IPS-20b (cell line): Measurements from ENCODE around the gene TMEM72.

Experiments
- H3K27ac ChIP-seq: one replicate; pipeline ENCODE4 v1.5.1; 2013; ENCODE audit warnings: low read length
- H3K27me3 ChIP-seq: 2 replicates; pipeline ENCODE4 v1.6.1; 2013; ENCODE audit warnings: mild to moderate bottlenecking, low read length, inconsistent platforms; ENCODE audit not compliant: insufficient read depth
- H3K36me3 ChIP-seq: 2 replicates; pipeline ENCODE4 v1.6.1; 2013; ENCODE audit warnings: low read depth, mild to moderate bottlenecking, inconsistent platforms, low read length, moderate library complexity; ENCODE audit not compliant: insufficient read depth
- H3K4me1 ChIP-seq: 2 replicates; pipeline ENCODE4 v1.6.1; 2013; ENCODE audit warnings: mild to moderate bottlenecking, control low read depth, inconsistent platforms, low read length, moderate library complexity; ENCODE audit not compliant: insufficient read depth
- H3K4me3 ChIP-seq: 2 replicates; pipeline ENCODE4 v1.5.1; 2013; ENCODE audit warnings: mild to moderate bottlenecking, low read length, inconsistent platforms
- H3K9ac ChIP-seq: 2 replicates; pipeline ENCODE4 v1.6.1; 2013; ENCODE audit warnings: low read depth, mild to moderate bottlenecking, inconsistent platforms, low read length, moderate library complexity
- H3K9me3 ChIP-seq: 2 replicates; pipeline ENCODE4 v1.6.1; 2013; ENCODE audit warnings: mild to moderate bottlenecking, low read depth, low read length, inconsistent platforms; ENCODE audit not compliant: insufficient read depth

The TMEM72 gene

GRCh38 chr10:44891721-44892120 is 19.4 kb upstream of the TMEM72 start:
- no peaks in the 10 kb centered on the region for H3K36me3 ChIP-seq
- no peaks in the 10 kb centered on the region for H3K4me1 ChIP-seq
- no peak overlapping the region for H3K27ac ChIP-seq
- H3K27me3 ChIP-seq: no peaks in the 10 kb centered on the region
- no peak overlapping the region for H3K4me3 ChIP-seq
- no peaks in the 10 kb centered on the region for H3K9me3 ChIP-seq
- no peak overlapping the region for H3K9ac ChIP-seq

- no peak overlapping the region for H3K27ac ChIP-seq
- H3K27me3 ChIP-seq: no peaks in the 10 kb centered on the region
Measured at GRCh38 chr10:44893604-44894468, 17.3 kb upstream of the TMEM72 start.

GRCh38 chr10:44894691-44895090 is 16.4 kb upstream of the TMEM72 start:
- H3K9ac ChIP-seq: no peak overlapping the region
- H3K36me3 ChIP-seq: no peaks in the 10 kb centered on the region
- H3K9me3 ChIP-seq: no peaks in the 10 kb centered on the region
- H3K4me3 ChIP-seq: no peak overlapping the region
- no peak overlapping the region for H3K27ac ChIP-seq
- peaks cover 5% of the 10 kb centered on the region; the same call in 1 of the 2 replicates for H3K4me1 ChIP-seq
- no peaks in the 10 kb centered on the region for H3K27me3 ChIP-seq

More at GRCh38 chr10:44893604-44894468, 17.3 kb upstream of the TMEM72 start:
- Histone ChIP-seq H3K9ac (no peak overlapping the region), H3K4me1 (no peaks in the 10 kb centered on the region; the same call in 1 of the 2 replicates), H3K4me3 (no peak overlapping the region), H3K36me3 (no peaks in the 10 kb centered on the region), H3K9me3 (no peaks in the 10 kb centered on the region)

- no peaks in the 10 kb centered on the region for H3K36me3 ChIP-seq
- no peak overlapping the region for H3K27ac ChIP-seq
- peaks cover 9% of the 10 kb centered on the region; the same call in 1 of the 2 replicates for H3K4me1 ChIP-seq
- H3K4me3 ChIP-seq: no peak overlapping the region
- no peak overlapping the region for H3K9ac ChIP-seq
- H3K9me3 ChIP-seq: no peaks in the 10 kb centered on the region
- H3K27me3 ChIP-seq: no peaks in the 10 kb centered on the region
Measured at GRCh38 chr10:44895280-44895679, 15.9 kb upstream of the TMEM72 start.

- no peak overlapping the region for H3K27ac ChIP-seq
- H3K36me3 ChIP-seq: no peaks in the 10 kb centered on the region
- H3K4me1 ChIP-seq: peaks cover 9% of the 10 kb centered on the region; the same call in 1 of the 2 replicates
- no peak overlapping the region for H3K9ac ChIP-seq
- no peaks in the 10 kb centered on the region for H3K9me3 ChIP-seq
- no peak overlapping the region for H3K4me3 ChIP-seq
- H3K27me3 ChIP-seq: no peaks in the 10 kb centered on the region
Measured at GRCh38 chr10:44897049-44897448, 14.1 kb upstream of the TMEM72 start.

- no peaks in the 10 kb centered on the region for H3K27me3 ChIP-seq
- no peak overlapping the region for H3K27ac ChIP-seq
- no peaks in the 10 kb centered on the region for H3K36me3 ChIP-seq
- H3K9ac ChIP-seq: no peak overlapping the region
- H3K9me3 ChIP-seq: no peaks in the 10 kb centered on the region
- peaks cover 9% of the 10 kb centered on the region; the same call in 1 of the 2 replicates for H3K4me1 ChIP-seq
- H3K4me3 ChIP-seq: no peak overlapping the region
Measured at GRCh38 chr10:44898665-44899064, 12.5 kb upstream of the TMEM72 start.

- Histone ChIP-seq H3K9ac (0 out of 2 replicates have a peak overlapping the region, but pooled peaks have one; percentile 56), H3K27ac (no peak overlapping the region), H3K27me3 (no peaks in the 10 kb centered on the region), H3K36me3 (no peaks in the 10 kb centered on the region), H3K4me3 (no peak overlapping the region), H3K9me3 (no peaks in the 10 kb centered on the region), H3K4me1 (peaks cover 9% of the 10 kb centered on the region; the same call in 1 of the 2 replicates)
Measured at GRCh38 chr10:44899450-44900080, 11.6 kb upstream of the TMEM72 start.

- no peaks in the 10 kb centered on the region for H3K9me3 ChIP-seq
- no peak overlapping the region for H3K9ac ChIP-seq
- H3K4me1 ChIP-seq: peaks cover 13% of the 10 kb centered on the region; the same call in 1 of the 2 replicates
- H3K27me3 ChIP-seq: no peaks in the 10 kb centered on the region
- no peak overlapping the region for H3K4me3 ChIP-seq
- H3K36me3 ChIP-seq: no peaks in the 10 kb centered on the region
- H3K27ac ChIP-seq: no peak overlapping the region
Measured at GRCh38 chr10:44902941-44903545, 8.1 kb upstream of the TMEM72 start.

GRCh38 chr10:44906486-44906885 is 4.7 kb upstream of the TMEM72 start:
- no peaks in the 10 kb centered on the region for H3K9me3 ChIP-seq
- H3K27me3 ChIP-seq: 0 out of 2 replicates have a peak, but pooled peaks cover 3% of the 10 kb centered on the region
- no peak overlapping the region for H3K9ac ChIP-seq
- H3K4me1 ChIP-seq: peaks cover 6% of the 10 kb centered on the region; the same call in 1 of the 2 replicates
- H3K4me3 ChIP-seq: no peak overlapping the region
- no peaks in the 10 kb centered on the region for H3K36me3 ChIP-seq
- H3K27ac ChIP-seq: no peak overlapping the region

- H3K9ac ChIP-seq: no peak overlapping the region
- 0 out of 2 replicates have a peak, but pooled peaks cover 4% of the 10 kb centered on the region for H3K27me3 ChIP-seq
- no peak overlapping the region for H3K4me3 ChIP-seq
- H3K4me1 ChIP-seq: peaks cover 6% of the 10 kb centered on the region; the same call in 1 of the 2 replicates
- H3K27ac ChIP-seq: no peak overlapping the region
- H3K9me3 ChIP-seq: no peaks in the 10 kb centered on the region
- H3K36me3 ChIP-seq: no peaks in the 10 kb centered on the region
Measured at GRCh38 chr10:44907556-44907955, 3.6 kb upstream of the TMEM72 start.

GRCh38 chr10:44908066-44908749 is 2.9 kb upstream of the TMEM72 start:
- H3K9ac ChIP-seq: no peak overlapping the region
- H3K4me3 ChIP-seq: no peak overlapping the region
- H3K27ac ChIP-seq: no peak overlapping the region
- peaks cover 6% of the 10 kb centered on the region; the same call in 1 of the 2 replicates for H3K4me1 ChIP-seq
- no peaks in the 10 kb centered on the region for H3K9me3 ChIP-seq
- no peaks in the 10 kb centered on the region for H3K36me3 ChIP-seq
- H3K27me3 ChIP-seq: 0 out of 2 replicates have a peak, but pooled peaks cover 4% of the 10 kb centered on the region
